Inferior parietal cortex (tissue), 1 donor: Measurements from ENCODE around the gene PILRB.
"Not testable (repeated sequence)": the region's sequence is repeated elsewhere in the genome, so short reads cannot be mapped to it uniquely, and the experiment has no call there.

Experiments used
- DNase-seq: peaks from one replicate; pipeline ENCODE4 v3.0.0-alpha.2; 2016; ENCODE audit errors: extremely low spot score

The PILRB gene

GRCh38 chr7:100358027-100358856 is at the start of gene PILRB:
Gene PILRB (plus strand): TSS chr7:100358117. CDS start chr7:100358303, 186 bp downstream.
- no peak for DNase-seq

DNA sequence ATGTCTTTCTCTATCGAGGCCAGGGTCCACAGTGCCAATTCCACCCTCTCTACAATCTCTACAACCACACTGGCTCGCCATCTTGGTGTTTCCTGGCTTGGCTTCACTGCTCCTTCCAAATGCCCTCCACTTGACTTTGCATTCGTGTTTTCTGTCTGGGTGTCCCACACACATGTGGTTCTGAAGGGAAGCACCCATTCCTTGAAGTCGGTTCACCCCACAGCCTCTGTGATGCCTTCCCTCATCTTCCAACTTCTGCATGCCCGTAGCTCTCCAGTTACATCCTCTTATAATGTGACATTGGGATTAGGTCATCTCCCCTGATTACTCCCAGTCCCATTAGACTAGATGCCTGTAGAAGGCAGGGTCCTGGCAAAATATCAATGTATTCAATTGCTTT is 39.6 kb upstream of the PILRB start:
- DNase-seq, result not testable (repeated sequence)

- DNase-seq, result not testable (repeated sequence)
Observed at GRCh38 chr7:100321648-100322047, 36.3 kb upstream of the PILRB start.

GRCh38 chr7:100324194-100324593 is 33.7 kb upstream of the PILRB start:
- not testable (repeated sequence) for DNase-seq

- not testable (repeated sequence) for DNase-seq
Observed at GRCh38 chr7:100325671-100326070, 32.2 kb upstream of the PILRB start.

DNA sequence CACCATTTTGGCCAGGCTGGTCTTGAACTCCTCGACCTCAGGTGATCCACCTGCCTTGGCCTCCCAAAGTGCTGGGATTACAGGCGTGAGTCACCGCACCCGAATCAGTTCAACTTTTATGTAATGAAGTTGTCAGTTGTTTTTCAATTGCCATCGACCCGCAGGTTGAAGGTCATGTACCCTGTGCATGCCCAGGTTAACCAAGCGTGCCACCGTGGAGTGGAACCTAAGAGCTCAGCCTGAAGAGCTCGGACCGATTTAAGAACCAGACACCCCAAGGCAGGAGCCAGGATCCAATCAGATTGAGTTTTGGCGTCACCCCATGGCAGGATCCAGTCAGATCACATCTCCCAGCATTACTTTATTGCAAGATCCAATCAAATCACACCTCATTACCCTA is 31.0 kb upstream of the PILRB start:
- not testable (repeated sequence) for DNase-seq

DNA sequence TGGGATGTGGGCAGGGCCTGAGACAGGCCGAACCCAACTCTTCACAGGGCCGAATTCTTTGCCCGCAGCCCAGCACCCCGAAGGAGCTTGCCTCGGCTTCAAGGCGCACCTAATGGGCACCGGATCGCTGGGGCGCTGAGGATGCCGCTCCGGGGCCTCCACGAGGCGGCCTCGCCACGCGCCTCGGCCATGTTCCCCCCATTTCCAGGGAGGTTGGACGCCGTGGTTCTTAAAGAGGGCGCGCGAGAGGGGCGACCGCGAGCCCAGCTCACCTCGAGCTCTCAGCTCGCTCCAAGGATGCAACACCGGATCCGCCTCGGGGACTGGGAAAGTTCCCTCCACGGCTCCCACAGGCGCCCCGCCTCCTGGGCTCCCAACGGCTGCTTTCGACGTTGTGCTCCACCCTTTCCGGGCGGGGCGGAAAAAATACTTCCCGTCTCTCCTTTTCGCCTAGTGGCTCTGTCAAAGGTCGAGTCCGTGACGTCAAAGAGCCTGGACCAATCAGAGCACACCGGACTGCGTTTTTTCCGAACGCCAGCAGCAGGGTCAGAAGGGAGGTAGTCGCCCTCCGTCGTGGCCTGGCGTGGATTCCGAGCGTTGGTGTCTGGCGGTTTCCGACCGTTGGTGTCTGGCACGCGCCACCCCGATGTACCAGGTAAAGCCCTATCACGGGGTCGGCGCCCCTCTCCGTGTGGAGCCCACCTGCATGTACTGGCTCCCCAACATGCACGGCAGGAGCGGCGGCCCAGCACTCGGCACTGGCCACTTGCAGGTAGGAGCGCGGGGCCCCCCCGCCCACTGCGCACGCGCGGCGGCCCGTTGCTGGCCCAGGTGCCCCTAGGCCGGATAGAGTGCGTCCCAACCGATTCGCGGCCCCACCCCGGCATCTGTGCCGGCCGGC is 22.1 kb upstream of the PILRB start:
- peak; percentile 90 for DNase-seq

GRCh38 chr7:100338083-100338696 is 19.7 kb upstream of the PILRB start:
- not testable (repeated sequence) for DNase-seq

DNA sequence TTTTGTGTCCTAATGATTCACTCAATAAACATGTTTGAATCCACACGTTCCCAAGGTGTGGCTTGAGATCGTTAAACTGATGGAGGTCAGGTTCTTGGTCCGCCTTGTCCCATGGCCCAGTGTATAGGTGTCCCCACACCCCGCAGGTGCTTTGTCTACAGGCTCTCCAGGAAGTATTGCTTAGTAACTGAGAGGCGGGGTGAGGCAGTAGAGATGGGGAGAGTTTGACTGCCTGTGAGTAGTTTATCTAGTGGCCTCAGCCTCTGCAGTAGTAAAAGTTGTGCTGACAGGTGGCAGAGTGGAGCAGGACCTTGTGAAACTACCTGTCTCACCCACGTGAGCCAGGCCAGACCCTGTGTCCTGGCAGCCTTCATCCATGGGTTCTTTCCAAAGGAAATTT is 16.6 kb upstream of the PILRB start:
- DNase-seq, result not testable (repeated sequence)

DNA sequence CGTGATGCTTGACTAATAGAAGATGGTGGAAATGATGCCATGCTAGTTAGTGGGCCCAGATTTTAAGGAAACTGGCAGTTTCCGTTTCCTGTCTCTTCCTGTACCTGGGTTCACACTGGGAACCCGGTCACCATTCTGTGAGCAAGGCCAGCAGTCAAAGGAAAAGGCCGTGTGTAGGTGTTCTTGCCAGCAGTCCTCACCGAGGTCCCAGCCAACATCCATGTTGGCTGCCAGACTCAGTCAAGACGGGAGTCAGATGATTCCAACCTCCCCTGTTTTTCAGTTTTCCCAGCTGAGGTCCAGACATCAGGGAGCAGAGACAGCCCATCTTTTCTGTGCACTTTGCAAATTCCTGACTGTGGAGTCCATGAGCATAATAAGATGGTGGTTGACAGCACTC is 15.2 kb upstream of the PILRB start:
- DNase-seq, result no peak

GRCh38 chr7:100344124-100344559 is 13.8 kb upstream of the PILRB start:
- not testable (repeated sequence) for DNase-seq

DNA sequence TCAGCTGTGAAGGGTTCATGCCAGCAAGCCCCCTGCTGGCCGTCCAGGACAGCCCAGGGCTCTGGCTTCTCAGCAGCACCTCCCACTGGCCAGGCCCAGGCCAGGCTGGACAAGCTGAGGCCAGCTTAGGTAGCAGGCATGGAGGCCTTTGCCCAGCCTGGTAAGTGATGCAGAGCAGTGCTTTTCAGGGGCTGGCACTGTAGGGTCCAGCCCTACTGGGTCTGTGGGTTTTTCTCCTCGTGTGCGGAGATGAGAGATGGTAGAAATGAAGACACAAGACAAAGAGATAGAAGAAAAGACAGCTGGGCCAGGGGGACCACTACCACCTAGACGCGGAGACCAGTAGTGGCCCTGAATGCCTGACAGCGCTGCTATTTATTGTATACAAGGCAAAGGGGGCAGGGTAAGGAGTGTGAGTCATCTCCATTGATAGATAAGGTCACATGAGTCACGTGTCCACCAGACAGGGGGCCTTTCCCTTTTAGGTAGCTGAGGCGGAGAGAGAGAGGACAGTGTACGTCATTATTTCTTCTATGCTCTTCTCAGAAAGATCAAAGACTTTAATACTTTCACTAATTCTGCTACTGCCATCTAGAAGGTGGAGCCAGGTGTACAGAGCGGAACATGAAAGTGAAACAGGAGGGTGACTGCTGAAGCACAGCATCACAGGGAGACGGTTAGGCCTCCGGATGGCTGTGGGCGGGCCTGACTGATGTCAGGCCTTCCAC is 13.2 kb upstream of the PILRB start:
- peak; percentile 23 for DNase-seq

- peak; percentile 58 for DNase-seq
Observed at GRCh38 chr7:100345288-100345672, 12.6 kb upstream of the PILRB start.

DNA sequence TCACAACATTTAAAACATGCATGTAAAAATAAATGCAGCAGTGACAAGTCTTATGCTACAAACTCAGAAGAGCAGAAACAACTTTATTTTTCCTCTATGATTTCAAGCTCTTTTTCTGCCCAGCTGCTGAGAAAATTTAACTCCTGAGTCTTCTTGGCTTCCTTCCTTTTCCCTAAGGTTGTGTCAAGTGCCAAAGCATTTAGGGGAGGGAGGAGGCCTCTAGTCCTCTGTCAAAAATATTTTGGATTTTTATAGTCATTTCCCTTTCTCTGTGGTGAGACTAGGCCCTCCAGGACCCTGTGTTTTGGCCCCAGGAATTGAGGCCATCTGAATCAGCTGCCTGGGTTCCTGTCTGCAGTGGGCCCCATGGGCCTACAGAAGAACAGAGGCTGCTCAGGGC is 11.0 kb upstream of the PILRB start:
- DNase-seq, result no peak

GRCh38 chr7:100348805-100349204 is 9.1 kb upstream of the PILRB start:
- DNase-seq, result no peak

GRCh38 chr7:100349757-100350156 is 8.2 kb upstream of the PILRB start:
- no peak for DNase-seq

DNA sequence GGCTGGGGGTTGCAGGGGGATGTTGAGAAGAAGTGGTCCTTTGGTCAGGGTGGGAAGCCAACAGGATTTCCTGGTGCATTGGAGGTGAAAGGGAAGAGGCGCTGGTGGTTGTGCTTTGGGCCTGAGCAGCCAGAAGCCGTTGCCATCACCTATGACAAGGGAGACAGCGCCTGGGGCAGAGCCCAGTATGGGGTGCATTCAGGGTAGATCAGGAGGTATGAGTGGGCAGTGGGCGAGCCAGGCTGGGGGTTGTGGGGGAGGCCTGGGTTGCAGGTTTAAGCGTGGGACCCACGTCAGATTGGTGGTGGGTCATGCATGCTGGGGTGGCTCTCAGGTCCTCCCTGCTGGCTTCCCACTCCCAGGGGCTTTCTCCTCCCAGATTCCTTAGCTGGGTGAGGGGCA is 6.3 kb upstream of the PILRB start:
- no peak for DNase-seq

GRCh38 chr7:100352230-100352781 is 5.6 kb upstream of the PILRB start:
- not testable (repeated sequence) for DNase-seq

DNA sequence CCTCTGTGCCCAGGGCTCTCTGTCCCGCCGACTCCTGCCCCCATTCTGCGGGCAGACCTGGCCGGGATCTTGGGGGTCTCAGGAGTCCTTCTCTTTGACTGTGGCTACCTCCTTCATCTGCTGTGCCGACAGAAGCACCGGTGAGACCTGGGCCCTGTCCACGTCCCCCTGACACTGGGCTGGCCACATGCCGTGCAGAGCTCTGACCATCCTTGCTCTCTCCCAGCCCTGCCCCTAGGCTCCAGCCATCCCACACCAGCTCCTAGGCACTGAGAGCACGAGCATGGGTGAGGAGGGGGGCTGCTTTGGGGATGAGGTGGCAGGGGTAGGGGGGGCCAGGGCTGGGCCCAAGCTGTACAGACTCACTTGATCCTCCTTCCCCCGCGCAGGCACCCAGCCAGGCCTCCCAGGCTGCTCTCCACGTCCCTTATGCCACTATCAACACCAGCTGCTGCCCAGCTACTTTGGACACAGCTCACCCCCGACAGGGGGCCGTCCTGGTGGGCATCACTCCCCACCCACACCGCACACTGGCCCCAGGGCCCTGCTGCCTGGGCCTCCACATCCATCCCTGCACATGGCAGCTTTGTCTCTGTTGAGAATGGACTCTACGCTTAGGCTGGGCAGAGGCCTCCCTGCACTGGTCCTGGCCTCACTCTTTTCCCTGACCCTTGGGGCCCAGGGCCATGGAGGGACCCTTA is 4.8 kb upstream of the PILRB start:
- no peak for DNase-seq

GRCh38 chr7:100353685-100354330 is 4.1 kb upstream of the PILRB start:
- DNase-seq, result no peak
